Lower leg skin (tissue), 4 donors: ENCODE measurements around the gene RAD51B. TPM values are rescaled to one million over a fixed set of nuclear protein-coding genes. Genes with fewer than 3 reads are reported as not detected.

Experiments
- DNase-seq, 2 donors: peaks; one replicate each; pipeline ENCODE4 v3.0.0-alpha.2; 2019; ENCODE audit warnings: low spot score in 2 of 2
- H3K4me3 ChIP-seq: fragments of 200-600 bp; sonication (generic); 2 replicates; pipeline ENCODE4 v1.5.1; 2017; ENCODE audit warnings: mild to moderate bottlenecking, low read depth; ENCODE audit not compliant: poor library complexity, severe bottlenecking
- POLR2A ChIP-seq, 2 donors: fragments of 450-650 bp; IDR thresholded peaks; one replicate each; pipeline ENCODE4 v1.6.1; 2016 to 2017; ENCODE audit warnings: antibody characterized with exemption in 2 of 2, mild to moderate bottlenecking in 1 of 2, moderate library complexity in 1 of 2
- WGBS, 2 donors: methylation state at CpG; one replicate each; pipeline ENCODE4 v1.1.5; 2018; 5-methylcytosine and 5-hydroxymethylcytosine counted together
- intact Hi-C: fragments of 100-400 bp; cut with DNase I; formaldehyde crosslinking; loops from one replicate; pipeline ENCODE4 v1.15.0; 2023; ENCODE audit warnings: low total_unique reads
- total RNA-seq, 4 donors: library from RNA; depleted of rRNA; stranded (reverse); fragments of >200 nt; gene quantifications; one replicate each; pipeline ENCODE4 v1.1.0, GENCODE V29; 2016
- TF ChIP-seq, protein P1 (sequence below), 3 donors: fragments of 450-650 bp; IDR thresholded peaks; one replicate each; pipeline ENCODE4 v1.5.1; 2016; ENCODE audit warnings: antibody characterized with exemption in 3 of 3, mild to moderate bottlenecking in 3 of 3, moderate library complexity in 2 of 3

RAD51B gene
- total RNA-seq, 4 donors from 2014 or later, result 6.1 to 27.2 (median 13.6) TPM

- H3K4me3 ChIP-seq, result no peak overlapping the region
- peak in 1 of 2 donors; percentile 82 for DNase-seq
- WGBS, 2 donors, result 60 to 78% methylated on average over 1 of the region's 1 CpG
- TF ChIP-seq, protein P1, sequence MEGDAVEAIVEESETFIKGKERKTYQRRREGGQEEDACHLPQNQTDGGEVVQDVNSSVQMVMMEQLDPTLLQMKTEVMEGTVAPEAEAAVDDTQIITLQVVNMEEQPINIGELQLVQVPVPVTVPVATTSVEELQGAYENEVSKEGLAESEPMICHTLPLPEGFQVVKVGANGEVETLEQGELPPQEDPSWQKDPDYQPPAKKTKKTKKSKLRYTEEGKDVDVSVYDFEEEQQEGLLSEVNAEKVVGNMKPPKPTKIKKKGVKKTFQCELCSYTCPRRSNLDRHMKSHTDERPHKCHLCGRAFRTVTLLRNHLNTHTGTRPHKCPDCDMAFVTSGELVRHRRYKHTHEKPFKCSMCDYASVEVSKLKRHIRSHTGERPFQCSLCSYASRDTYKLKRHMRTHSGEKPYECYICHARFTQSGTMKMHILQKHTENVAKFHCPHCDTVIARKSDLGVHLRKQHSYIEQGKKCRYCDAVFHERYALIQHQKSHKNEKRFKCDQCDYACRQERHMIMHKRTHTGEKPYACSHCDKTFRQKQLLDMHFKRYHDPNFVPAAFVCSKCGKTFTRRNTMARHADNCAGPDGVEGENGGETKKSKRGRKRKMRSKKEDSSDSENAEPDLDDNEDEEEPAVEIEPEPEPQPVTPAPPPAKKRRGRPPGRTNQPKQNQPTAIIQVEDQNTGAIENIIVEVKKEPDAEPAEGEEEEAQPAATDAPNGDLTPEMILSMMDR (IDR thresholded peaks at IDR 0.05), result no peak
- no peak for TF ChIP-seq POLR2A (IDR thresholded peaks at IDR 0.05)
- intact Hi-C loops, result no loop called here
Measured at GRCh38 chr14:68670359-68670715, 850.8 kb downstream of the RAD51B start.

- intact Hi-C loops, result no loop called here
- DNase-seq, result no peak
- H3K4me3 ChIP-seq, result no peak overlapping the region
- 34 to 45% methylated on average over 2 of the region's 2 CpGs for WGBS, 2 donors
- TF ChIP-seq, protein P1 (IDR thresholded peaks at IDR 0.05), result no peak
- no peak for TF ChIP-seq POLR2A (IDR thresholded peaks at IDR 0.05)
Measured at GRCh38 chr14:68671909-68672308, 852.3 kb downstream of the RAD51B start.

DNA sequence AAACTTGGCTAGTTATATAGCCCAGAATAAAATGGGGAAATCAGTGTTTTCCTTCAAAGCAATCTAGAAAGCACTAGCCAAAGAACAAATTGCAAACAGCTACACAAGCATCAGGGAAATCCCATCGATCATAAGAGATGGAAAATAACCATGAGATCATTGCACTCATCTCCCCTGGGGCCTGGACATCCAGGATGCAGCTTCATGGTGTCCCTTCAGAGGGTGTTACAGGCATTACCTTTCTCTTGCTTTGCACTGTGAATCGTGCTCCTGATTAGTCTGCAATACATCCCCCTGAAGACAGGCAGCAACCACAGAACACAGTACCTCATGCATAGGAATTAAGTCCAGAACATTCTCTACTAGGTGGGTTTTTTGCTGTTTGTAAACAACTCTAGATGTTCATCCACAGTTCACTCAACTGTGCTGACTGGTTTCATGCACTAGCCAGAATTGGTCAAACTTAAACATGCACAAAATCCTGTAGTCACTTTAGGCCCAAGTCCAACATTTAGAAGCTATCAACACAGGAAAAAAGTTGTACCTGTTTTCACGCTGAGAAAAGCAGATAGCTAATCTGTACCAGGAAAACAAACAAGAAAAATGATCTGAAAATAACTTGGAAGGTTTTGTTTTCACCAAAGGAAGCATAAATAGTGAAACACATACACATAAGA, 853.2 kb downstream of the RAD51B start:
- TF ChIP-seq, protein P1 (IDR thresholded peaks at IDR 0.05), result no peak
- no peak for TF ChIP-seq POLR2A (IDR thresholded peaks at IDR 0.05)
- no peak for DNase-seq
- intact Hi-C loops, result no loop called here
- 45% methylated on average over 3 of the region's 3 CpGs for WGBS, 2 donors
- no peak overlapping the region for H3K4me3 ChIP-seq

GRCh38 chr14:68673464-68673863, 853.9 kb downstream of the RAD51B start:
- WGBS, 2 donors, result 70 to 93% methylated on average over 5 of the region's 5 CpGs
- no peak for DNase-seq
- TF ChIP-seq, protein P1 (IDR thresholded peaks at IDR 0.05), result no peak
- TF ChIP-seq POLR2A (IDR thresholded peaks at IDR 0.05), result no peak
- intact Hi-C loops, result no loop called here
- H3K4me3 ChIP-seq, result no peak overlapping the region

DNA sequence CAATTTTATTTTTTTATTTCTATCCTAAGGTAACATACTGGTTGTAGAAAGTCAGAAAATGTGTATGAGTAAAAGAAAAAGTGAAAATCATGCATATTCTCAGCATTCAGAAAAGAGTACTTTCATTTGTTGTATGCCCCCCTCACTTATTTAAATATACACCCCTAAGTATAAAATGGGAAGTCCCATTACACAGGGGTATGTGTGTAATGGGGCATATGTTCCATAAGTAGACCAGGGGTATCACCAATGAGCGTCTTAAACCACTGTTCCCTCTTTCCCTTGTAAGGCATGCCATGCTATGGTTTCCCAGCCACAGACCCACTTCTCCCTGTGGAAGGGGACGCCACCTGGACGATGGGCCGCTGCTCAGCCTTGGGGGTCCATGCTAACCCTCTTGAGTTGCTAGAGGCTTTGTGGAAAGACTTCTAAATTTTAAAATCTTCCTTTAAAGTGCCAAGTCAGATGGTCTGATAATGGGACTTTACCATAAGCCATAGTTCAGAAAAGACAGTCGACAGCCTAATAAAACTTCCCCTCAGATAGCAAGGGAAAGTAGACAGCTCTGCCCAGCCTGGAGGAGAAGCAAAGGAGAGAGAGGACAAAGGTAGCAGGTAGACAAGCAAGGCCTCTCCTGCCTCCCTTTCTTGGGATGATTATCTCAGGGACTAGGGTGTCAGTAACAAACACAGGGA, 855.1 kb downstream of the RAD51B start:
- intact Hi-C loops, result no loop called here
- no peak overlapping the region for H3K4me3 ChIP-seq
- no peak for DNase-seq
- TF ChIP-seq, protein P1 (IDR thresholded peaks at IDR 0.05), result no peak
- TF ChIP-seq POLR2A (IDR thresholded peaks at IDR 0.05), result no peak
- WGBS, 2 donors, result 83 to 89% methylated on average over 5 of the region's 5 CpGs
